Germinal center (tissue), 1 donor: ENCODE data around the gene ERF.
A peak's percentile ranks its signal among the peaks of the same experiment; 100 is the strongest.

Experiments used
- DNase-seq: peaks from one replicate; pipeline ENCODE4 v3.0.0; 2012; ENCODE audit warnings: mixed read lengths, low spot score

Gene ERF

DNA sequence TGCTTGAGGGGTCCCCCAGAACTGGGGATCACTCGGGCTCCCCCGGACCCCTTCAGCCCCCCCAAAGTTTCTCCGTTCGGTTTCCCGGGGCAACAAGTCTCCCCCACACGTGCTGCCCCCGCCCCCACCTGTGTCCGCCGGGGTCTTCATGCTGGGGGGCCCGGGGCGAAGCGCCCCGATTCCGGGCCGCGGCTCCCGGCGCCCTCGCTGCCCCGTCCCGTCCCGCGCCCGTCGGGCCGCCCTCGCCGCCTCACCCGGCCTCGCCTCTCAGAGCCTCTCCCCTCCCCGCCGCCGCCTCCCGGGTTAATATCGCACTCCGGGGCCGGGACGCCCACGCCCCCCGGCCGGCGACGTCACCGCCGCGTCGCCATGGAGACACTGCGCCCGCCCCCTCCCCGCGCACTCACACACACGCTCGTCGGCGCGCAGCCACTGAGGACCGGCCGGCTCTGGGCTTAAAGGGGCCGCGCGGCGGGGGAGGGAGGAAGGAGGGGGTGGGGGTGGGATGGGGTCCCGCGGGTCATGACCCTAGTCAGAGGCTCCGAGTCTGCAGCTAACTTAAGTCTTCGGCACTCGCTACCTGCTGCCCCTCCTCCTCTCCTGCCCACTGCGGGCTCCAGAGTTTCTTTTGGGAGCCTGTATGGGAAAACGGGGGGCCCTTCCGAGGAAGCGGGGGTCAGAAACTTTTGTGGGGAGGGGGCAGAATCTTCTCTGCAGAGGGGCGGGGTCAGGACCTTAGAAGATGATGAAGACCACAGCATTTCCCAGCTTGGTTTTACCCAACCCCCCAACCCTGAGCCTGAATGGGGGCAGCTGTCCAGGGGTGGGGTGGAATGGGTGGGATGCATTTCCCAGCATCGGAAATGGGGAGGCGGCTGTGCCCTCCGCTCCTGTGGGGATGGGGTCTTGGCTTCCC lies at the start of gene ERF:
Gene ERF, minus strand, starts transcription at position 279 of the 916 bp plus-strand sequence. Its CDS starts 129 bp downstream, at position 150.
- DNase-seq: peak; percentile 93

GRCh38 chr19:42303876-42304275 lies 48.9 kb upstream of the ERF start:
- no peak for DNase-seq

GRCh38 chr19:42303101-42303464 lies 48.2 kb upstream of the ERF start:
- DNase-seq: no peak

- DNase-seq: no peak
Observed at GRCh38 chr19:42301646-42302203, 46.8 kb upstream of the ERF start, which contains the start of gene PRR19. TSS of gene PRR19 (plus strand) at chr19:42302132. CDS start at chr19:42309585, 7,453 bp downstream.

DNA sequence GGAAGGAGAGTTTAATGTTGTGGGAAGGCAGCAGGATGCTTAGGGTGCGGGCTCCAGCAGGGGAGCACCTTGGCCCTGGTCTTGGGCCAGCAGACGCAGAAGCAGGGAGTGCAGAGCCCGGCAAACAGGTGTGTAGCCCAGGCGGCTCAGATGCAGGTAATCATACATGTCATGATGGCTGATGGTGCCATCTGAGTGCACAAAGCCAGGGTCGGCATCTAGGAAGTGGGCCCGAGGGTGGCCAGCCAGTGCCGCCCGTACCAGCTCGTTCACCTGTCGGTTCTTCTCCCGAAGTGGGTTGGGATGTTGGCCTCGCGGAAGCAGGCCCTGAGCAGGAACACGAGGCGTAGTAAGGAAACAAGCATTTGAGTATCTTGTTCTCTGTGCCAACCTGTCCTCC lies 42.1 kb upstream of the ERF start:
- DNase-seq: no peak

GRCh38 chr19:42295831-42296525 lies 41.0 kb upstream of the ERF start:
- peak; percentile 75 for DNase-seq

DNA sequence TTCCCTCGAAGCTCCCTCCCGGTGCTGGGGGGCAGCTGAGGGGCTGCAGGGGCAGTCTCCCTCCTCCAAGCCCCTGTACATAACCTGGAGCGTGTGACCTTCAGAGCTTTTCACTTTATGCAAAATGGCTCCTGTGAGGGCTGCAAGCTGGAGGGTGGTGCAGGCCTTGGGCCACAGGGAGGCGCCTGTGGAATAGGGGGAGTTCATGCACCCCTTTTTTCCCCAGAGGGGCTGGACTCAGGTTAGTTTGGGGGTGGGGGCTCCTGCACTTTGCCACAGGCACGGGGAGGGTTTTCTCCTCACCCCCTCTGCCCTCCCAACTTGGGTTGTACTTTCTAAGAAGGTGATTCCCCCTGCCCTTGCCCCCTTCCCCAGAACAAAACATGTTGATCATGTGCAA lies 40.4 kb upstream of the ERF start:
- DNase-seq: no peak

- no peak for DNase-seq
Observed at GRCh38 chr19:42294471-42295137, 39.7 kb upstream of the ERF start.

DNA sequence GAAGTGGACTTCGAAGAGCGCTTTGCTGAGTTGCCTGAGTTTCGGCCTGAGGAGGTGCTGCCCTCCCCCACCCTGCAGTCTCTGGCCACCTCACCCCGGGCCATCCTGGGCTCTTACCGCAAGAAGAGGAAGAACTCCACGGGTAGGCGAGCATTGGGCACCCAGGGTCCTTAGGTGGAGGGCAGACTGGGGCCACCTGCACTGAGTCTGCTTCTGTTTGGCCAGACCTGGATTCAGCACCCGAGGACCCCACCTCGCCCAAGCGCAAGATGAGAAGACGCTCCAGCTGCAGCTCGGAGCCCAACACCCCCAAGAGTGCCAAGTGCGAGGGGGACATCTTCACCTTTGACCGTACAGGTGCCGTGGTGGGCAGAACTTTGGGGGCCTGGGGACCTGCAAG lies 39.0 kb upstream of the ERF start:
- DNase-seq: no peak

- DNase-seq: no peak
Observed at GRCh38 chr19:42293540-42293939, 38.6 kb upstream of the ERF start.

GRCh38 chr19:42292963-42293362 lies 38.0 kb upstream of the ERF start:
- no peak for DNase-seq

DNA sequence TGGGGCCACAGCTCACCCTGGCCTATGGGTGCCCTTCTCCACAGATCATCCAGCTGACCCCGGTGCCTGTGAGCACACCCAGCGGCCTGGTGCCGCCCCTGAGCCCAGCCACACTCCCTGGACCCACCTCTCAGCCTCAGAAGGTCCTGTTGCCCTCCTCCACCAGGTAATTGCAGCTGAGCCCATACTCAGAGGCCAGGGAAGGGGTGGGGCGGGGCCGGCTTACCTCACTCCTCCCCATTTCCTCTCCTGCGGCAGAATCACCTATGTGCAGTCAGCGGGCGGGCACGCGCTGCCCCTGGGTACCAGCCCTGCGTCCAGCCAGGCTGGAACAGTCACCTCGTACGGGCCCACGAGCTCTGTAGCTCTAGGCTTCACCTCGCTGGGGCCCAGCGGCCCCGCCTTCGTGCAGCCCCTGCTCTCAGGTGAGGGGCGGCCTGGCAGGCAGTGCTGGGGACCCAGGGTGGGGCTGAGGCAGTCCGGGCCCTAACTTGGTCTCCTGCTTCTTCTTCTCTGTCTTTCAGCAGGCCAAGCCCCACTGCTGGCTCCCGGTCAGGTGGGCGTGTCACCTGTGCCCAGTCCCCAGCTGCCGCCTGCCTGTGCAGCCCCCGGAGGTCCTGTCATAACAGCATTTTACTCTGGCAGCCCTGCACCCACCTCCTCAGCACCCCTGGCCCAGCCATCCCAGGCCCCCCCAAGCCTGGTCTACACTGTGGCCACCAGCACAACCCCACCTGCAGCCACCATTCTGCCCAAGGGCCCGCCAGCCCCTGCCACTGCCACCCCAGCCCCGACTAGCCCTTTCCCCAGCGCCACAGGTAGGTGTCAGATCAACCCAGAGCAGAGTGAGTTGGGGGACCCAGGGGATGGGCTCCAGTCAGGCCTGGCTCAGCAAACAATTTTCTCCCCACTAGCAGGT lies 37.4 kb upstream of the ERF start:
- DNase-seq: no peak

DNA sequence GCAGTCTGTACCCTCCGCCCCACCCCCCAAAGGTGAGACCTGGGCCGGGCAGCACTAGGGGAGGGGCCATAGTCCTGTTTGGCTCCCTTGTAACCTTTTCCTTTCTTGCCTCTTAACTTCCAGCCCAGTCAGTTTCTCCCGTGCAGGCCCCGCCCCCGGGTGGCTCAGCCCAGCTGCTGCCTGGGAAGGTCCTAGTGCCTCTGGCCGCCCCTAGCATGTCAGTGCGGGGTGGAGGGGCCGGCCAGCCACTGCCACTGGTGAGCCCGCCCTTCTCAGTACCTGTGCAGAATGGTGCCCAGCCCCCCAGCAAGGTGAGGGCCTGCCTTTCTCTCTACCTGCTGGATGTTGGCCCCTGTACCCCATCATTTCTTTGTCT lies 36.5 kb upstream of the ERF start:
- no peak for DNase-seq

DNA sequence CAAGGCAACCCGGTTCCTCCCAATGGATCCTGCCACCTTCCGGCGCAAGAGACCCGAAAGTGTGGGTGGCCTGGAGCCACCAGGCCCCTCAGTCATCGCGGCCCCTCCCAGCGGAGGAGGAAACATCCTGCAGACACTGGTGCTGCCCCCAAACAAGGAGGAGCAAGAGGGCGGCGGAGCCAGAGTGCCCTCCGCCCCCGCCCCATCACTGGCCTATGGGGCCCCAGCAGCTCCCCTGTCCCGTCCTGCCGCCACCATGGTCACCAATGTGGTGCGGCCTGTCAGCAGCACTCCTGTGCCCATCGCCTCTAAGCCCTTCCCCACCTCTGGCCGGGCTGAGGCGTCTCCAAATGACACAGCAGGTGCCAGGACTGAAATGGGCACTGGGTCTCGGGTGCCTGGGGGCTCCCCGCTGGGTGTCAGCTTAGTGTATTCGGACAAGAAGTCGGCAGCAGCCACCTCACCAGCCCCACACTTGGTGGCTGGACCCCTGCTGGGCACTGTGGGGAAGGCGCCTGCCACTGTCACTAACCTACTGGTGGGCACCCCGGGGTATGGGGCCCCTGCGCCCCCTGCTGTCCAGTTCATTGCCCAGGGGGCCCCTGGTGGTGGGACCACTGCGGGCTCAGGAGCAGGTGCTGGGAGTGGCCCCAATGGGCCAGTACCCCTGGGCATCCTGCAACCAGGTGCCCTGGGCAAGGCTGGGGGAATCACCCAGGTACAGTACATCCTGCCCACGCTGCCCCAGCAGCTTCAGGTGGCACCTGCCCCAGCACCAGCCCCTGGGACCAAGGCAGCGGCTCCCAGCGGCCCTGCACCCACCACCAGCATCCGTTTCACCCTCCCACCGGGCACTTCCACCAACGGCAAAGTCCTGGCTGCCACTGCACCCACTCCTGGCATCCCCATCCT lies 35.9 kb upstream of the ERF start:
- peak; percentile 79 for DNase-seq

GRCh38 chr19:42290136-42290522 lies 35.2 kb upstream of the ERF start:
- DNase-seq: no peak

GRCh38 chr19:42289556-42290041 lies 34.7 kb upstream of the ERF start:
- no peak for DNase-seq

DNA sequence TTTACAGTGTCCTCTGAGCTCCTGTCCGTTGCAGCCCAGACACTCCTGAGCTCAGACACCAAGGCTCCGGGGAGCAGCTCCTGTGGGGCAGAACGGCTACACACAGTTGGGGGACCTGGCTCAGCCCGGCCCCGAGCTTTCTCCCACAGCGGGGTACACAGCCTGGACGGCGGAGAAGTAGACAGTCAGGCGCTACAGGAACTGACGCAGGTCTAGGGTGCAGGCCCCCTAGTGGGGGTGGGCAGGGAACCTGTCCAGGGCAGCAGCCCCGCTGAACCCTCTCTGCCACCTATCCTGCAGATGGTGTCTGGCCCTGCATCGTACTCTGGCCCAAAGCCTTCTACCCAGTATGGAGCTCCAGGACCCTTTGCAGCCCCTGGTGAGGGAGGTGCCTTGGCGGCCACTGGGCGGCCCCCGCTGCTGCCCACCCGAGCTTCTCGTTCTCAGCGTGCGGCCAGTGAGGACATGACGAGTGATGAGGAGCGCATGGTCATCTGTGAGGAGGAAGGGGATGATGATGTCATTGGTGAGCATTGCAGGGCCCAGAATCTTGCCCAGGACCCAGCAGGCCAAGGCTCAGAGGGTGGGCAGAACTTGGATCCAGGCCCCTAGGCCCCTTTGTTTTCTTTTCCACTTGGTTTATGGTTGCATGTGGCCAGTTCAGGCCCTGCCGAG lies 34.1 kb upstream of the ERF start:
- no peak for DNase-seq

- no peak for DNase-seq
Observed at GRCh38 chr19:42288387-42288786, 33.5 kb upstream of the ERF start.

GRCh38 chr19:42287827-42288107 lies 32.8 kb upstream of the ERF start:
- no peak for DNase-seq
